IMR-90 (cell line): Measurements from ENCODE around the gene USP6NL. TPM values are rescaled to one million over a fixed set of nuclear protein-coding genes. Genes with fewer than 3 reads are reported as not detected.

ENCODE experiments used
- ATAC-seq: fragments of 200-7000 bp; cut with Tn5 transposase; 2 replicates; pipeline ENCODE4 v1.9.1; 2020; ENCODE audit warnings: low read depth, mild to moderate bottlenecking, moderate library complexity
- BruUV-seq: library from RNA; stranded (reverse); fragments of 400-500 nt; replicated peaks from 2 replicates; lab custom pipeline; 2021; lab: Mats Ljungman, UMichigan
- CTCF ChIA-PET: fragments of 300-600 bp; formaldehyde crosslinking; extraction: SDS; loops from one replicate; lab custom pipeline; 2021; ENCODE audit warnings: antibody characterized with exemption; lab: Yijun Ruan, JAX
- POLR2A ChIA-PET: fragments of 300-600 bp; sonication (Branson Sonifier 250); formaldehyde crosslinking; loops from one replicate; lab custom pipeline; 2022; ENCODE audit warnings: antibody characterized with exemption; ENCODE audit not compliant: unreplicated experiment; lab: Charles Lee
- DNase-seq: peaks from one replicate; pipeline ENCODE4 v3.0.0; 2013
- H2AFZ ChIP-seq: replicated peaks from 2 replicates; pipeline ENCODE3; 2013; ENCODE audit warnings: low read length, mild to moderate bottlenecking; ENCODE audit not compliant: poor library complexity
- H2AK5ac ChIP-seq: 2 replicates; pipeline ENCODE4 v1.6.1; 2013; ENCODE audit warnings: low read depth, low read length, inconsistent platforms
- H2AK9ac ChIP-seq: replicated peaks from 2 replicates; pipeline ENCODE3; 2013; ENCODE audit warnings: mild to moderate bottlenecking, low read depth, low read length, moderate library complexity; ENCODE audit not compliant: poor library complexity
- H2BK120ac ChIP-seq: 2 replicates; pipeline ENCODE4 v1.6.1; 2013; ENCODE audit warnings: low read depth, low read length, inconsistent platforms
- H2BK15ac ChIP-seq: 3 replicates; pipeline ENCODE4 v1.6.1; 2013; ENCODE audit warnings: low read depth, low read length, inconsistent platforms
- H2BK20ac ChIP-seq: 2 replicates; pipeline ENCODE4 v1.6.1; 2013; ENCODE audit warnings: low read depth, mild to moderate bottlenecking, inconsistent platforms, low read length, moderate library complexity
- H2BK5ac ChIP-seq: 2 replicates; pipeline ENCODE4 v1.6.1; 2013; ENCODE audit warnings: mild to moderate bottlenecking, low read depth, low read length, inconsistent platforms; ENCODE audit not compliant: poor library complexity, severe bottlenecking
- H3K14ac ChIP-seq: replicated peaks from 2 replicates; pipeline ENCODE4 v1.6.1; 2013; ENCODE audit warnings: low read depth, low read length, inconsistent platforms
- H3K18ac ChIP-seq: 2 replicates; pipeline ENCODE4 v1.6.1; 2013; ENCODE audit warnings: low read depth, low read length, control low read depth
- H3K23ac ChIP-seq: 2 replicates; pipeline ENCODE4 v1.6.1; 2013; ENCODE audit warnings: low read depth, low read length, inconsistent platforms
- H3K27ac ChIP-seq: 2 replicates; pipeline ENCODE4 v1.5.1; 2013; ENCODE audit warnings: mild to moderate bottlenecking, control low read depth, low read length; ENCODE audit not compliant: insufficient read depth
- H3K27me3 ChIP-seq: 2 replicates; pipeline ENCODE4 v1.6.1; 2013; ENCODE audit warnings: low read length; ENCODE audit not compliant: control insufficient read depth, insufficient read depth
- H3K36me3 ChIP-seq: 2 replicates; pipeline ENCODE4 v1.6.1; 2013; ENCODE audit warnings: low read length, mixed read lengths; ENCODE audit not compliant: control insufficient read depth, insufficient read depth
- H3K4ac ChIP-seq: 2 replicates; pipeline ENCODE4 v1.6.1; 2013; ENCODE audit warnings: low read depth, low read length, inconsistent platforms
- H3K4me1 ChIP-seq: 2 replicates; pipeline ENCODE4 v1.6.1; 2013; ENCODE audit warnings: low read length, mixed read lengths; ENCODE audit not compliant: control insufficient read depth, insufficient read depth
- H3K4me2 ChIP-seq: 2 replicates; pipeline ENCODE4 v1.6.1; 2013; ENCODE audit warnings: low read depth, mild to moderate bottlenecking, control low read depth, low read length, moderate library complexity
- H3K4me3 ChIP-seq: 2 replicates; pipeline ENCODE4 v1.5.1; 2013; ENCODE audit warnings: low read depth, mild to moderate bottlenecking, control low read depth, low read length, moderate library complexity; ENCODE audit not compliant: insufficient read depth
- H3K56ac ChIP-seq: 2 replicates; pipeline ENCODE4 v1.6.1; 2013; ENCODE audit warnings: low read length, inconsistent platforms; ENCODE audit not compliant: insufficient read depth; ENCODE audit errors: extremely low read depth
- H3K79me1 ChIP-seq, 2 experiments: 2 replicates each; pipeline ENCODE4 v1.6.1; 2013; ENCODE audit warnings: low read length in 2 of 2, inconsistent platforms in 1 of 2, low read depth in 1 of 2
- H3K9ac ChIP-seq: 2 replicates; pipeline ENCODE4 v1.6.1; 2013; ENCODE audit warnings: low read depth, low read length, control low read depth
- H3K9me1 ChIP-seq: 2 replicates; pipeline ENCODE4 v1.6.1; 2013; ENCODE audit warnings: low read length, inconsistent platforms; ENCODE audit not compliant: insufficient read depth
- H3K9me3 ChIP-seq: 2 replicates; pipeline ENCODE4 v1.6.1; 2013; ENCODE audit warnings: low read length; ENCODE audit not compliant: control insufficient read depth, insufficient read depth
- H4K20me1 ChIP-seq: 2 replicates; pipeline ENCODE4 v1.6.1; 2013; ENCODE audit warnings: low read length, inconsistent platforms; ENCODE audit not compliant: insufficient read depth
- H4K5ac ChIP-seq: 2 replicates; pipeline ENCODE4 v1.6.1; 2013; ENCODE audit warnings: mild to moderate bottlenecking, low read depth, low read length, control low read depth
- H4K8ac ChIP-seq, 2 experiments: 2 replicates each; pipeline ENCODE4 v1.6.1; 2013; ENCODE audit warnings: low read depth in 2 of 2, low read length in 2 of 2, control low read depth in 1 of 2, inconsistent platforms in 1 of 2
- H4K91ac ChIP-seq: 2 replicates; pipeline ENCODE4 v1.6.1; 2013; ENCODE audit warnings: low read depth, low read length, inconsistent platforms; ENCODE audit not compliant: insufficient read depth
- BHLHE40 ChIP-seq: fragments of 150-350 bp; IDR thresholded peaks from 2 replicates; pipeline ENCODE4 v1.6.1; 2016; ENCODE audit warnings: mild to moderate bottlenecking, low read depth, low read length
- CEBPB ChIP-seq: IDR thresholded peaks from 2 replicates; pipeline ENCODE4 v1.6.1; 2012; ENCODE audit warnings: low read depth, low read length, improper control_type of control experiment
- MAZ ChIP-seq: IDR thresholded peaks from 2 replicates; pipeline ENCODE4 v1.6.1; 2012; ENCODE audit warnings: low read depth, mild to moderate bottlenecking, low read length, improper control_type of control experiment, moderate library complexity, borderline replicate concordance
- NFE2L2 ChIP-seq: fragments of 150-350 bp; IDR thresholded peaks from 2 replicates; pipeline ENCODE4 v1.6.1; 2016; ENCODE audit warnings: low read depth, mild to moderate bottlenecking, low read length
- RFX5 ChIP-seq: IDR thresholded peaks from 2 replicates; pipeline ENCODE4 v1.8.0; 2012; ENCODE audit warnings: low read depth, mild to moderate bottlenecking, low read length, moderate library complexity
- WGBS, 2 experiments: methylation state at CpG; one replicate each; pipeline versions ENCODE4 v1.1.5 to v1.1.7; 2013; ENCODE audit warnings: missing lambda C conversion rate in 2 of 2; ENCODE audit not compliant: insufficient read length in 1 of 2; ENCODE audit errors: extremely low coverage in 2 of 2; 5-methylcytosine and 5-hydroxymethylcytosine counted together
- dilution Hi-C: fragments of 300-500 bp; cut with HindIII; formaldehyde crosslinking; loops from one replicate; pipeline ENCODE4 v1.14.3; 2018; ENCODE audit warnings: low sequenced_read_pairs; ENCODE audit not compliant: unreplicated experiment
- in situ Hi-C: fragments of 300-500 bp; cut with MboI; formaldehyde crosslinking; loops from 3 replicates; pipeline ENCODE4 v1.14.3; 2019; ENCODE audit warnings: low sequenced_read_pairs, inconsistent platforms, mixed read lengths
- intact Hi-C: fragments of 100-400 bp; cut with micrococcal nuclease; formaldehyde crosslinking; loops from 2 replicates; pipeline ENCODE4 v1.10.0; 2022
- polyA plus RNA-seq, 3 experiments: library from polyadenylated mRNA; depleted of rRNA; stranded (reverse); fragments of >200 nt; gene quantifications; 2 replicates each; pipeline ENCODE4 v1.2.3, GENCODE V29; 2012; ENCODE audit warnings: low replicate concordance in 1 of 3
- total RNA-seq: library from RNA; depleted of rRNA; stranded (reverse); fragments of >200 nt; gene quantifications from 2 replicates; pipeline ENCODE4 v1.2.3, GENCODE V29; 2012

USP6NL gene
- total and polyA plus RNA-seq, 2 of the 4 experiments (the other 2 are of a cell fraction), result 7.8 to 9.1 TPM

- DNase-seq (no peak), ATAC-seq (no peak)
- Histone ChIP-seq H3K9ac (no peak overlapping the region), H3K27ac (no peak overlapping the region), H2BK15ac (no peak overlapping the region), H2AFZ (no peak overlapping the region), H3K23ac (peak overlapping the region; percentile 48; the same call in 1 of the 2 replicates), H4K5ac (no peak overlapping the region), H2BK20ac (no peak overlapping the region), H4K8ac (peak overlapping the region in 1 of 2 experiments; percentile 23; a peak in 1 of 4 replicates), H2BK120ac (peak overlapping the region; percentile 39; the same call in 1 of the 2 replicates), H3K4me1 (peaks cover 3% of the 10 kb centered on the region), H2BK5ac (no peak overlapping the region), H3K36me3 (no peaks in the 10 kb centered on the region), H3K9me1 (peaks cover 9% of the 10 kb centered on the region), H3K27me3 (no peaks in the 10 kb centered on the region), H3K56ac (no peak overlapping the region), H3K14ac (0 out of 2 replicates have a peak overlapping the region, but pooled peaks have one; percentile 13), H3K4me3 (no peak overlapping the region), H4K91ac (peak overlapping the region; percentile 11), H3K4ac (peak overlapping the region; percentile 48; the same call in 1 of the 2 replicates), H2AK9ac (no peak overlapping the region), H4K20me1 (peaks cover 13% of the 10 kb centered on the region), H2AK5ac (peak overlapping the region; percentile 68), H3K79me1 (peaks cover 21% of the 10 kb centered on the region in 2 experiments), H3K9me3 (no peaks in the 10 kb centered on the region), H3K4me2 (no peak overlapping the region), H3K18ac (no peak overlapping the region; the same call in 1 of the 2 replicates)
- ChIA-PET CTCF (no interaction called here), POLR2A (no interaction called here)
- in situ Hi-C loops, result no loop called here
- TF ChIP-seq MAZ, result no peak
- TF ChIP-seq RFX5, result no peak
- TF ChIP-seq NFE2L2, result no peak
- no peak for TF ChIP-seq CEBPB
- TF ChIP-seq BHLHE40, result no peak
- WGBS, 2 experiments, result no CpG with 5 or more reads among the region's 8 CpGs
- BruUV-seq, result no TSS peak
- intact Hi-C loops, result no loop called here
- dilution Hi-C loops, result no loop called here
Measured at GRCh38 chr10:11538834-11539190, 72.6 kb downstream of the USP6NL start.
